ENCODE results near the gene TPX2. TPM values are rescaled to one million over a fixed set of nuclear protein-coding genes. Genes with fewer than 3 reads are reported as not detected.

The TPX2 gene
- total and polyA plus RNA-seq, 3 donors from 2014 or later, result 39.7 to 74.6 (median 52.5) TPM

DNA sequence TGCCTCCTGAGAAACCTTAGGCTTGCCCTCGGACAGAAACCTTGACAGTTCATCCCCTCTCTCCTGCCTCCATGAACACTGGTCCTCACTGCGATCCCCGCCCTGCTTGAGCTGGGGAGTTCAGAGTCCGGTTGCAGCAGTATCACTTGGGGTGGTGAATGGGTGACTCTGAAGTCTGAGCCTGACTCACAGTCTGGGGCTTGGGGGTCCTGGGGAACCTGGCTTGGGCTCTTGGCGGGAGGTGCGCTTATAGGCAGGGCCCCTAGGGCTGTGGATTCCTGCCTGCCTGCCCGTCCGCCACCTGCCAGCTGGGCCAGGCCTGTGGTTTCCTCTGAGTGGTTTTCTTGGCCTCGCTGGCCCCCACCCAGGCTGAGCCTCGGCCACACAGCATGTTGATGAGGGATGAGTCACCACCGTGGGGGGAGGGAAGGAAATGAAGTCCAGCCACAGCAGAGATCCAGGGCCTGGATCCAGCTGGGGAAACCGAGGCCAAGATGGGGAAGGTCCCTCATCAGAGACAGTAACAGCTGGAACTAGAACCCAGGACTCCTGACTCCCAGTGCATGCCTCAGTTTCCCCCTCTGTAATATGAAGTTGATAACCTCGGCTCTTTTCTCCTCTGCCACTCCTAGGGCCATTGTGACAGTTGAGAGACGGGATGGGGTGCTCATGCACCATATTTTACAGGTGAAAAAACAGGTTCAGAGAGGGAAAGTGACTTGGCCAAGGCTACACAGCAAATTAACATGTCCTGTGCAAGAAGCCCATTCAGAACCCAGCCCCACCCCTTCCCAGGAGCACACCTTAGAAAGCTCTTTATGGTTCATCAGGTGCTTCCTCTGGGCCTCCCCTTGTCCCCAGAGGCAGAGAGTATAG lies 97.1 kb downstream of the TPX2 start:
- Histone ChIP-seq H3K36me3 (ENCODE audit: low read depth, missing control alignments) (no peaks in the 10 kb centered on the region), H3K27ac (peak overlapping the region in 1 of 2 donors; percentile 50), H3K9me3 (no peaks in the 10 kb centered on the region), H3K27me3 (no peaks in the 10 kb centered on the region), H3K4me3 (no peak overlapping the region), H3K4me1 (peaks cover 47% of the 10 kb centered on the region)
- peak; percentile 79 for DNase-seq
- intact Hi-C loops (cut with DNase I; ENCODE audit: low total_unique reads), result no loop called here
- 43 to 46% methylated on average over 10 to 14 of the region's 14 CpGs for WGBS, 2 donors
- TF ChIP-seq, protein P1, sequence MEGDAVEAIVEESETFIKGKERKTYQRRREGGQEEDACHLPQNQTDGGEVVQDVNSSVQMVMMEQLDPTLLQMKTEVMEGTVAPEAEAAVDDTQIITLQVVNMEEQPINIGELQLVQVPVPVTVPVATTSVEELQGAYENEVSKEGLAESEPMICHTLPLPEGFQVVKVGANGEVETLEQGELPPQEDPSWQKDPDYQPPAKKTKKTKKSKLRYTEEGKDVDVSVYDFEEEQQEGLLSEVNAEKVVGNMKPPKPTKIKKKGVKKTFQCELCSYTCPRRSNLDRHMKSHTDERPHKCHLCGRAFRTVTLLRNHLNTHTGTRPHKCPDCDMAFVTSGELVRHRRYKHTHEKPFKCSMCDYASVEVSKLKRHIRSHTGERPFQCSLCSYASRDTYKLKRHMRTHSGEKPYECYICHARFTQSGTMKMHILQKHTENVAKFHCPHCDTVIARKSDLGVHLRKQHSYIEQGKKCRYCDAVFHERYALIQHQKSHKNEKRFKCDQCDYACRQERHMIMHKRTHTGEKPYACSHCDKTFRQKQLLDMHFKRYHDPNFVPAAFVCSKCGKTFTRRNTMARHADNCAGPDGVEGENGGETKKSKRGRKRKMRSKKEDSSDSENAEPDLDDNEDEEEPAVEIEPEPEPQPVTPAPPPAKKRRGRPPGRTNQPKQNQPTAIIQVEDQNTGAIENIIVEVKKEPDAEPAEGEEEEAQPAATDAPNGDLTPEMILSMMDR (IDR thresholded peaks at IDR 0.05), result no peak
- no peak for TF ChIP-seq POLR2A (IDR thresholded peaks at IDR 0.05)

DNA sequence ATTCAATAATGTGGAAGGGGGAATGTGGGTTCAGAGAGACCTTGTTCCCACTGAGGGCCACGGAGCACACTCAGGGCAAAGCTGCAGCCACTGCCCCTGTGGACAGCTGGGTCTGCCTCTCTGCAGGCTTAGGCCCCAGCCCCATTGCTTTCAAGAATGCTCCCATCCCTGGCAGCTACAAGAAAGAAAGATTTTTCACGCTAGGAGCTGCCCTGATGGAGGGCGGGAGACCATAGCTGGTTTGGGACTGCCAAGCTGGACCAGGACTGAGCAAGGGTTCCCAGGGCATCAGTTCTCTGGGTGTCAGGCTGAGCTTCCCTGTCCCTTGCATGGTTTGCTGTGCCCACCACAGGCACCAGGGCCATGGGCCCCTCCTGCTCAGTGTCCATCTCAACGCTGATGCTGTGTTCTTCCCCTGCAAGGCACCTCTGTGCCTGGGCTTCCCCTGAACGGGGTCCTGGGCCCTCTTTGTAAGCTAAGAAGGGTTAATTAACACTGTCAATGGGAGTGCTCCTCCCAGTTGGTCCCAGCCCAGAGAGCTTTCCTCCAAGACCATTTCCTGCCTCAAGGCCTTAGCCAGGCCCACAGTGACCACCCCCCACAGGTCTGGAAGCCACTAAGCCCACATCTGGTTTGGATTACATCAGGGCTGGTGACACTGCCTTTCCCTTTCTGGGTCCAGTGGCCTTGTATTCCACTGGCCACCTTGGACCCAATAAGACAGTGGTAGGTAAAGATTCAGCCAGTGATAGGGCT lies 97.9 kb downstream of the TPX2 start:
- intact Hi-C loops (cut with DNase I; ENCODE audit: low total_unique reads), result no loop called here
- H3K4me1 ChIP-seq, result peaks cover 53% of the 10 kb centered on the region

DNA sequence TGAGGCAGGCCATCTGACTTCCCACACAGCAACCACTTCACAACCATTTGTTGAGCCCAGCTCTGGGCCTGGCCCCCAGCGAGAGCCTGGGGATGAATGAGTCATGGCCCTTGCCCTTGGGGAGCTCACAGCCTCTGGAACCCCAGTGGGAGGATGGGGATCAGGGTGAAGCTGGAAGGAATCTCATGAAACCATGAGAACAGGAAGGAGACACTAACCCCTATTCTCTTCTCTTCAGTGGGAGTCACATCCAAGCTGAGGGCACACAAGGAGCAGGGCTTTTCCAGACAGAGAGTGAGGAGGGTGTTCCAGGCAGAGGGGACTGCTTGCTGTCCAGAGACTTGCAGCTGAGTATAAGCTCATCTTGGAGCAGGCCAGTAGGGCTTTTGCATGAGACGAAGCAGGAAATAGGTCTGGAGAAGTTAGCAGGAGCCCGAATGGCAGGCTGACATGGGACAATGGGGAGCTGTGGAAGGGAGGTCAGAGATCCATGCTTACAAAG lies 98.9 kb downstream of the TPX2 start:
- H3K27ac ChIP-seq, result peak overlapping the region in 1 of 2 donors; percentile 23
- H3K36me3 ChIP-seq (ENCODE audit: low read depth, missing control alignments), result no peaks in the 10 kb centered on the region
- H3K27me3 ChIP-seq, result no peaks in the 10 kb centered on the region
- peaks cover 61% of the 10 kb centered on the region for H3K4me1 ChIP-seq
- H3K9me3 ChIP-seq, result no peaks in the 10 kb centered on the region
- WGBS, 2 donors, result 50 to 55% methylated on average over 3 of the region's 3 CpGs
- H3K4me3 ChIP-seq, result no peak overlapping the region
- TF ChIP-seq, protein P1 (IDR thresholded peaks at IDR 0.05), result no peak
- TF ChIP-seq POLR2A (IDR thresholded peaks at IDR 0.05), result no peak
- no peak for DNase-seq
- intact Hi-C loops (cut with DNase I; ENCODE audit: low total_unique reads), result no loop called here

More for the DNA sequence above, 97.9 kb downstream of the TPX2 start:
- WGBS, 2 donors, result 71 to 79% methylated on average over 1 to 5 of the region's 5 CpGs
- Histone ChIP-seq H3K27ac (no peak overlapping the region), H3K4me3 (no peak overlapping the region), H3K27me3 (no peaks in the 10 kb centered on the region), H3K9me3 (no peaks in the 10 kb centered on the region), H3K36me3 (ENCODE audit: low read depth, missing control alignments) (no peaks in the 10 kb centered on the region)
- TF ChIP-seq, protein P1 (IDR thresholded peaks at IDR 0.05), result no peak
- no peak for TF ChIP-seq POLR2A (IDR thresholded peaks at IDR 0.05)
- no peak for DNase-seq

DNA sequence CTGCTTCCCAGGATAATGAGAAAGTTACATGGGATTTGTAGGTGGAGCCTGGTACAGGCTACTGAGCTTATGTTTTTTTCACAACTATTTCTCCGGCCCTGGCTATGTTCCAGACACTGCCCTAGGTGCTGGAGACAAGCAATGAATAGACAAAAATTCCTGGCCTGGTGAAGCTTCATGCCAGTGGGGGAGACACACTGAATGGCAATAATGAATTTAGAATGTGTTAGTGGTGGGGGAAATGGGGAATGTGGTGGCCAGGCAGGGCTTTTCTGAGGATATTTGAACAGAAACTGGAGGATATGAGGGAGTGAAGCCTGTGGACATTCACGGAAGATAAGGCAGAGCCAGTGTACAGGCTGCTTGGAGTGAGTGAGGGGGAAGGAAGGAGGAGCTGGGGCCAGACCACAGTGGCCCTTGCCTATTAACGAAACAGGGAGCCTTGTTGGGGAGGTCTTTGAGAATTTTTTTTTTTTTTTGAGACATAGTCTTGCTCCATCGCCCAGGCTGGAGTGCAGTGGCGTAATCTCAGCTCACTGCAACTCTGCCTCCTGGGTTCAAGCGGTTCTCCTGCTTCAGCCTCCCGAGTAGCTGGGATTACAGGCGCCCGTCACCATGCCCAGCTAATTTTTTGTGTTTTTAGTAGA lies 99.7 kb downstream of the TPX2 start:
- H3K4me3 ChIP-seq, result no peak overlapping the region
- no peak overlapping the region for H3K27ac ChIP-seq
- no peaks in the 10 kb centered on the region for H3K36me3 ChIP-seq (ENCODE audit: low read depth, missing control alignments)
- peaks cover 59% of the 10 kb centered on the region for H3K4me1 ChIP-seq
- H3K27me3 ChIP-seq, result no peaks in the 10 kb centered on the region
- TF ChIP-seq POLR2A (IDR thresholded peaks at IDR 0.05), result no peak
- TF ChIP-seq, protein P1 (IDR thresholded peaks at IDR 0.05), result no peak
- 68 to 77% methylated on average over 9 of the region's 9 CpGs for WGBS, 2 donors
- DNase-seq, result no peak
- intact Hi-C loops (cut with DNase I; ENCODE audit: low total_unique reads), result no loop called here
- H3K9me3 ChIP-seq, result no peaks in the 10 kb centered on the region
